Heart right ventricle (tissue), 16 donors: ENCODE results near the gene ANO3. TPM values are rescaled to one million over a fixed set of nuclear protein-coding genes. Genes with fewer than 3 reads are reported as not detected.

Source experiments
- ATAC-seq, 8 donors: fragments of 200-7000 bp; cut with Tn5 transposase; one replicate each; pipeline ENCODE4 v1.9.1; 2020; ENCODE audit warnings: mild to moderate bottlenecking in 8 of 8, moderate library complexity in 8 of 8, moderate number of reproducible peaks in 1 of 8
- DNase-seq, 2 donors: peaks; one replicate each; pipeline ENCODE4 v3.0.0-alpha.2; 2020
- H3K27ac ChIP-seq, 10 donors: fragments of 200-600 bp; sonication (generic) in 2 of 10; one replicate each; pipeline versions ENCODE4 v1.5.0 to v1.8.0; 2020 to 2022; ENCODE audit warnings: mild to moderate bottlenecking in 3 of 10
- H3K27me3 ChIP-seq, 7 donors: fragments of 200-600 bp; one replicate each; pipeline ENCODE4 v1.8.0; 2021 to 2022; ENCODE audit warnings: mild to moderate bottlenecking in 2 of 7
- H3K36me3 ChIP-seq, 9 donors: fragments of 200-600 bp; sonication (generic) in 1 of 9; one replicate each; pipeline versions ENCODE4 v1.5.0 to v1.8.0; 2020 to 2022; ENCODE audit warnings: mild to moderate bottlenecking in 2 of 9
- H3K4me1 ChIP-seq, 9 donors: fragments of 200-600 bp; sonication (generic) in 1 of 9; one replicate each; pipeline versions ENCODE4 v1.5.0 to v1.8.0; 2020 to 2022; ENCODE audit warnings: mild to moderate bottlenecking in 4 of 9
- H3K4me3 ChIP-seq, 10 donors: fragments of 200-600 bp; sonication (generic) in 2 of 10; one replicate each; pipeline versions ENCODE4 v1.5.0 to v1.8.0; 2020 to 2022; ENCODE audit warnings: mild to moderate bottlenecking in 7 of 10, moderate library complexity in 2 of 10
- H3K9me3 ChIP-seq, 11 donors: fragments of 200-600 bp in 10 of 11; sonication (generic) in 2 of 11; one replicate each; pipeline versions ENCODE4 v1.5.0 to v1.8.0; 2013 to 2022; ENCODE audit warnings: mild to moderate bottlenecking in 2 of 11, control low read depth in 1 of 11, moderate library complexity in 1 of 11
- CTCF ChIP-seq, 9 donors: fragments of 200-600 bp; sonication (generic) in 2 of 9; IDR thresholded peaks; one replicate each; pipeline versions ENCODE4 v1.5.0 to v1.8.0; 2021 to 2022; ENCODE audit warnings: antibody characterized with exemption in 9 of 9, mild to moderate bottlenecking in 5 of 9, moderate library complexity in 1 of 9
- WGBS, 2 donors: extraction: QIAGEN DNeasy Blood & Tissue Kit; methylation state at CpG; one replicate each; pipeline ENCODE4 v1.1.7; 2013; ENCODE audit warnings: inconsistent platforms in 1 of 2; 5-methylcytosine and 5-hydroxymethylcytosine counted together
- intact Hi-C, 10 donors: fragments of 100-400 bp; cut with DNase I; formaldehyde crosslinking; loops; one replicate each; pipeline versions ENCODE4 v1.11.1 to v1.14.2; 2022
- polyA plus RNA-seq, 2 donors: library from polyadenylated mRNA; stranded (reverse); fragments of 200-250 nt; gene quantifications; one replicate each; pipeline ENCODE4 v1.2.3, GENCODE V29; 2013
- total RNA-seq, 10 donors: library from RNA; stranded (reverse); fragmentation: NEBNext Ultra II Directional in 3 of 10; extraction: Animal tissue kit (Norgen Biotek cat#: 25700) in 3 of 10; gene quantifications; one replicate each; pipeline versions ENCODE4 v1.2.1 to v1.2.4, GENCODE V29; 2021 to 2023
- donor health status: Arrhythmogenic right ventricular cardiomyopathy.
- donor health status: ischemic (EF 13 %, LVEDD 7.1; RV severe dilation, severe dysfunction).
- donor health status: healthy with polysubstance abuse.
- donor health status: DM: no; HTN: yes; CAD: no.
- donor health status: DM: no; HTN: no; CAD: no.
- donor health status: ischemic (EF 25% LVEDD 6.9; RV normal size, moderate dysfunction).
- donor health status: ischemic (EF 25% LVEDD 5.7; RV mildly dilated, moderate dysfunction).
- donor health status: healthy.
- donor health status: DM: yes; HTN: yes; CAD: no.
- donor health status: Ischemic cardiomyopathy.
- donor health status: ischemic (EF 35%, LVEDD 5.7; RV mildly dilated, moderate dysfunction).
- donor health status: nonischemic (EF 11% LVEDD 7.7; RV severe dilation, severe dysfunction).
- donor health status: DM: yes; HTN: yes; CAD: no.
- donor health status: PGD.
- donor health status: ischemic (EF 29% LVEDD 5.4; RV normal size, mild dysfunction).
- donor health status: nonischemic (EF 23%, LVEDD 6.1; RV moderate dilation, normal function).

ANO3 gene
- total and polyA plus RNA-seq, 12 donors: 0.01 to 0.30 (median 0.07) TPM; not detected in 5

GRCh38 chr11:26350002-26350401, 18.1 kb downstream of the ANO3 start:
- Histone ChIP-seq H3K27me3 (no peaks in the 10 kb centered on the region), H3K4me3 (no peak overlapping the region), H3K4me1 (no peaks in the 10 kb centered on the region), H3K36me3 (no peaks in the 10 kb centered on the region), H3K27ac (no peak overlapping the region), H3K9me3 (no peaks in the 10 kb centered on the region)
- intact Hi-C loops: no loop called here
- ATAC-seq (no peak), DNase-seq (no peak)
- no peak for TF ChIP-seq CTCF (IDR thresholded peaks at IDR 0.05)
- WGBS, 2 donors: 78 to 79% methylated on average over 7 of the region's 7 CpGs

- Histone ChIP-seq H3K9me3 (no peaks in the 10 kb centered on the region), H3K4me3 (no peak overlapping the region), H3K27me3 (no peaks in the 10 kb centered on the region), H3K36me3 (no peaks in the 10 kb centered on the region), H3K4me1 (no peaks in the 10 kb centered on the region), H3K27ac (no peak overlapping the region)
- DNase-seq (no peak), ATAC-seq (no peak)
- WGBS, 2 donors: 66 to 76% methylated on average over 5 of the region's 5 CpGs
- intact Hi-C loops: no loop called here
- no peak for TF ChIP-seq CTCF (IDR thresholded peaks at IDR 0.05)
Observed at GRCh38 chr11:26353010-26353409, 21.1 kb downstream of the ANO3 start.

- no peaks in the 10 kb centered on the region for H3K4me1 ChIP-seq
- peaks cover 0 to 4% (median 0%) of the 10 kb centered on the region in 11 donors for H3K9me3 ChIP-seq
- no peaks in the 10 kb centered on the region for H3K27me3 ChIP-seq
- TF ChIP-seq CTCF (IDR thresholded peaks at IDR 0.05): no peak
- ATAC-seq (no peak), DNase-seq (no peak)
- intact Hi-C loops: no loop called here
- H3K4me3 ChIP-seq: no peak overlapping the region
- H3K36me3 ChIP-seq: no peaks in the 10 kb centered on the region
- no peak overlapping the region for H3K27ac ChIP-seq
Observed at GRCh38 chr11:26359055-26359454, 27.1 kb downstream of the ANO3 start.

- H3K4me1 ChIP-seq: no peaks in the 10 kb centered on the region
- TF ChIP-seq CTCF (IDR thresholded peaks at IDR 0.05): no peak
- peaks cover 0 to 40% (median 5%) of the 10 kb centered on the region in 11 donors for H3K9me3 ChIP-seq
- no peak for DNase-seq
- no peak overlapping the region for H3K4me3 ChIP-seq
- intact Hi-C loops: no loop called here
- H3K27ac ChIP-seq: no peak overlapping the region
- H3K27me3 ChIP-seq: no peaks in the 10 kb centered on the region
- ATAC-seq: no peak
- no peaks in the 10 kb centered on the region for H3K36me3 ChIP-seq
- WGBS, 2 donors: 93 to 96% methylated on average over 1 of the region's 1 CpG
Observed at GRCh38 chr11:26365284-26365683, 33.4 kb downstream of the ANO3 start.

GRCh38 chr11:26377619-26378018, 45.7 kb downstream of the ANO3 start:
- 82 to 86% methylated on average over 1 of the region's 1 CpG for WGBS, 2 donors
- DNase-seq: no peak
- no peaks in the 10 kb centered on the region for H3K4me1 ChIP-seq
- H3K4me3 ChIP-seq: no peak overlapping the region
- no peaks in the 10 kb centered on the region for H3K27me3 ChIP-seq
- no peak overlapping the region for H3K27ac ChIP-seq
- peaks cover 0 to 52% (median 18%) of the 10 kb centered on the region in 11 donors for H3K9me3 ChIP-seq
- no peaks in the 10 kb centered on the region for H3K36me3 ChIP-seq
- intact Hi-C loops: no loop called here
- ATAC-seq: no peak
- TF ChIP-seq CTCF (IDR thresholded peaks at IDR 0.05): no peak
